HG03575 (cell line): ENCODE data around the gene USP22.
"Not testable (repeated sequence)": the region's sequence is repeated elsewhere in the genome, so short reads cannot be mapped to it uniquely, and the experiment has no call there.

Source experiments
- ATAC-seq: cut with Tn5 transposase; IDR thresholded peaks from one replicate; pipeline ENCODE4 v1.9.1; 2021; ENCODE audit not compliant: unreplicated experiment, insufficient number of reproducible peaks, low FRiP score; ENCODE audit errors: extremely low read depth

USP22 gene

DNA sequence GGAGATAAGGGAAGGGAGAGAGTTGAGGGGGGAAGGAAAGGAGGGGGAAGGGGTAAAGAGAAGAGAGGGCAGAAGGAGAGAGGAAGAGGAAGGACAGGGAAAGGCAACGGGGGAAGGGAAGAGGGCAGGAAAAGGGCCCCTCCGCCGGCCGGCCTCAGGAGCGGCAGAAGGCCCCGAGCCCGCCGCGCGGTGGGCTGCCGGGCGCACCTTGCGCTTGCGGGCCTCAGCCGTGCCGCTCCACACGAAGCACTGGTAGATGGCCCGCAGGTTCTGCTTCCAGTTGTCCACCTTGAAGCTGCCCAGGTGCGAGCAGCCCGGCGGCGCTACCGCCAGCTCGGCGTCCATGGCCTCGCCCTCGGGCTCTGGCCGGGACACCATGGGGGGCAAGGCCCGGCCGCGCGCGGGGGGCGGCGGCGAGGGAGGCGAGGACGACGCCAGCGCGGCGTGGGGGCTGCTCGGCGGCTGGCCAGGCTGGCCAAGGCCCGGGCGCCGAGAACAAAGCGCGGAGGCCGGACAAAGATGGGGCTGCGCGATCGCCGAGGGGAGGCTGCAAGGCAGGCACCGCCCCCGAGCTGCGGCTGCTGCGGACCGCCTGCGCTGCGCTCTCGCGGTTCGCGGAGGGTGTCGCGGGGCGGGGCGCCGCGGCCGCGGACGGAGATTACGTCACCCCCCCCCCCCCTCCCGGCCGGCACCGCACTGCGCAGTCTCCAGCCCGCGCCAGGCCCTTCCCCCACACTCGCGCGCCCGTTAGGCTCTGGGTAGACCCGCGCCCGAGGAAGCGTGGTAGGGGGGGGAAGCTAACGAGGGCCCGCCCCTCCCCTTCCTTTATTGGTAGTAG is at the start of gene USP22:
Gene USP22 (minus strand): TSS at position 554 of the 838 bp plus-strand sequence. CDS start 176 bp downstream, at position 378.
- ATAC-seq = peak; percentile 23

DNA sequence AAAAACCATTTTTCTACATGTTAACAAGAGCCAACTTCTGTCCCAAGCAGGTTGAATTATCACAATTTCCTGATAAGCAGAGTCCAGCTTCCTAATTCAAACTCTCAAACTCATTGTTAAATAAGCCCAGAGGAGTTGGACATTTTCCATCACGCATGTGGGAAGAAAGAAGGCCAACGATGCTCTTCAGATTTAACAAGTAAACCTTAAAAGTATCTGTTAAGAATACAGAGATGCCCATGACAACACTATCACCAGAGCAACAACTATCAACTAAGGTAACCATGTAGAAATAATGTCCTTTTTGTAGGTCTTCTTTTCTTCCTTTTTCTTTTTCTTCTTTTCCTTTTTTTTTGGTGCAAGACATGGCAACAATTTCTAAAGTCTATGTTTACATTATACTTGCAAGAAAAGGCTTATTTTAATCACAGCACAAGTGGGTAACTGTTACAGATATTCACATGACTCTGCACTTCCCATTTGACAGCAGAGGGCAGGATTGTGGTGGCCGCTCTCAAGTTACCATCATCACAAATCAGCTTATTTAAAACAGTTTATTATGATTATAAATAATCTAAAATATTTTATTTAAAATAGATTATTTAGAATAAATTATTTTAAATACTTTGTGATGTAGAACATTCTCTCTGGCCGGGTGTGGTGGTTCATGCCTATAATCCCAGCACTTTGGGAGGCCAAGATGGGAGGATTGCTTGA is 48.2 kb upstream of the USP22 start:
- no peak for ATAC-seq

DNA sequence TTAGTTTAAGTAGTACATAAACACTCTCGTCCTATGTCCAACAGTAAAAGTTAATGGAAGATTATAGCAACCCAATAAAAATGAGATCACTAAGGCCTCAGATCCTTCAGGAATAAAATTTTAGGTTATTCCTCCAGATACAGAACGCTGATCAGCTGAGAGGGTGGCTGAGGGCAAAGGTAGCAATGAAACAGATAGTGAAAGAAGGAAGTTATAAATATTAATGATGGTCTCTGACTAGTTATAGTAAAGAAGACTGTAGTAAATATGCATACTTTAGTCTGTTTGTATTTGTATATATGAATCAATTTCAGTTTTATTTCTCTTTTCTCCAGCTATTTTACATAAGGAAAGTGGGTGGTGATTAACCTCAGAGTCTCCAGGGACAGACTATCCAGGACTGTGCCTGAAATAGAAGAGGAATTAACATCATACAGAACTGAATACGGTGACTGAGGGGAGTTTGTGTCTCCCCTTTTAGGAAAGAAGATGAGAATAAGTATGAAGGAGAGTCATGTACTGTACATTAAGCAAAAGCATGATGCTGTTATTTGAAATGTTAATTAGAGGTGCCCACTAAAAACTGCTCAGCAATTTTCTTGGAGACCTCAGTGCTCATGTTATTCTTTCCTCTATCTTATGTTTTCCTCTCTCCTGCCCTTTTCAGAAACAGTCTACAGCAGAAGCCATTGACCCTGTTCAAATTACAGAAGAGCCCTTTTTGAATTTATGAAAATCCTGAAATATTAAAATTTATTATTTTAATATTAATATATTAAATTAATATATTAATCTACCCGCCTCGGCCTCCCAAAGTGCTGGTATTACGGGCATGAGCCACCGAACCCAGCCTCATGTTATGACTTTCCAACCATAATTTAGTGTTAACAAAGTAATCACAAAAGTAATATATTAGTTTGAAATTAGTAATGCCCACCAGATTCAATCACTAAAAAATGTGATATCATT is 47.4 kb upstream of the USP22 start:
- no peak for ATAC-seq

DNA sequence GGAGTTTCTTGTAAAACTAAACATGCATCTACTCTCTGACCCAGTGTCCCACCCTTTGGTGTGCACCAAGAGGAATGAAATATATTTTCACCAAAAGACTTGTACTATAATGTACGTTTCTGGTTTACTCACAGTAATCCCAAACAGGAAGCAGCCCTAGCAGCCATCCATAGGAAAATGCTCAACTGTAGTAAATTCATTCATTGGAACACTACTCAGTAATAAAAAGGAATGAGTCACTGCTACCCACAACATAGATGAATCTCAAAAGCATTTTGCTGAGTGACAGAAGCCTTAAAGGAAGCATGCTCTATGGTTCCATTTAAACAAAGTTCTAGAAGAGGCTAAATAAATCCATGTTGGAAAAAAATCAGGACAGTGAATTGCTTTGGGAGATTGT is 46.3 kb upstream of the USP22 start:
- no peak for ATAC-seq

DNA sequence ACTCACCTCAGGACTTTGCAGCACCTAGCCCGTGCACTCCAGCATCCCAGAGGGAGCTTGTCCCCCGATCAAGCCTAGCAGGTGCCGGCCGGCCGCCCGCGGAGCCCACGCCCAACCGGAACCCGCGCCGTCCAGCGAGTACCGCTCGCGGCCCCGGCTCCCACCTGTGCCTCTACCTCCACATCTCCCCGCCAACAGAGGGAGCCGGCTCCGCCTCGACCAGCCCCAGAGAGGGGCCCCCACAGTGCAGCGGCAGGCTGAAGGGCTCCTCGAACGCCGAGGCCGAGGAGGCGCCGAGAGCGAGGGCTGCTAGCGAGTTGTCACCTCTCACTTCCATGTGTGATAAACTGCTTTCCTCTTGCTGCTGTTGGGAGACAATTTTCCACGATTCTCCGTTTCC is 42.9 kb upstream of the USP22 start:
- no peak for ATAC-seq

DNA sequence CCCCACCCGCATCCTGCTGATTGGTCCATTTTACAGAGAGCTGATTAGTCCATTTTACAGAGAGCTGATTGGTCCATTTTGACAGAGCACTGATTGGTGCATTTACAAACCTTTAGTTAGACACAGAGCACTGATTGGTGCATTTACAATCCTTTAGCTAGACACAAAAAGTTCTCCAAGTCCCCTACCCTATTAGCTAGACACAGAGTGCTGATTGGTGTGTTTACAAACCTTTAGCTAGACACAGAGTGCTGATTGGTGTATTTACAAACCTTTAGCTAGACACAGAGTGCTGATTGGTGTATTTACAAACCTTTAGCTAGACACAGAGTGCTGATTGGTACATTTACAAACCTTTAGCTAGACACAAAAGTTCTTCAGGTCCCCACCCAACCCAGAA is 42.5 kb upstream of the USP22 start:
- not testable (repeated sequence) for ATAC-seq

DNA sequence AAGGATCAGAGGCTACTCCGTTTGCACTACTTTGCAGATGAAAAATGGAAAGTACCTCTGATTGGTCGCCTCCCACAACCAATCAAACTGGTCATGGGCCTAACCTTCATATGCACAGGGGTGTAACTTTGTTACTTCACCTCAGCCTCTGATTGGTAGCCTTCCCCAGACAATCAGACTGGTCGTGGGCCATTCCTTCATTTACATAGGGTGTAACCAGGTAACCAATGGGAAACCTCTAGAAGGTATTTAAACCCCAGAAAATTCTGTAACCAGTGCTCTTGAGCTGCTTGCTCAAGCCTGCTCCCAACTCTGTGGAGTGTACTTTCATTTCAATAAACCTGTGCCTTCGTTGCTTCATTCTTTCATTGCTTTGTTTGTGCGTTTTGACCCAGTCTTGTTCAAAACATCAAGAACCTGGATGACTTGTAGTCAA is 39.2 kb upstream of the USP22 start:
- no peak for ATAC-seq

DNA sequence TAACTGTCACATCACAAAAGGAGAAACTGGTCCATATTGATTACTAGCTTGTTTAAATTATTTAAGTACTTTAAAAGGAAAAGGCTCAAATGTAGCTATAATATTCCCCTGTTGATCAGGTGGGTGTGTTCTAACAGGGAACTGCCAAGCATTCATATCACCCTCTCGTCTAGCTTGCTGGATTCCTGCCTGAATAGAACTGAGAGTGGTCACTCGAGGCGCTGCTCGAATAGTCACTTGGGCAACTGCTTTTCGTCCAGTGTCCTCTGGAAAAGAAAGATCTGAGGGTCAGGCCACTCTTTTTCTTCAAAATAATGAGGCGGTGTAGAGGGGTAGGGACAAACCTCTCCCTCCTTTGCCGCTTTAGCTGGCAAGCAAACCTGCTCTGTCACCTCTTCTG is 36.4 kb upstream of the USP22 start:
- ATAC-seq = no peak

DNA sequence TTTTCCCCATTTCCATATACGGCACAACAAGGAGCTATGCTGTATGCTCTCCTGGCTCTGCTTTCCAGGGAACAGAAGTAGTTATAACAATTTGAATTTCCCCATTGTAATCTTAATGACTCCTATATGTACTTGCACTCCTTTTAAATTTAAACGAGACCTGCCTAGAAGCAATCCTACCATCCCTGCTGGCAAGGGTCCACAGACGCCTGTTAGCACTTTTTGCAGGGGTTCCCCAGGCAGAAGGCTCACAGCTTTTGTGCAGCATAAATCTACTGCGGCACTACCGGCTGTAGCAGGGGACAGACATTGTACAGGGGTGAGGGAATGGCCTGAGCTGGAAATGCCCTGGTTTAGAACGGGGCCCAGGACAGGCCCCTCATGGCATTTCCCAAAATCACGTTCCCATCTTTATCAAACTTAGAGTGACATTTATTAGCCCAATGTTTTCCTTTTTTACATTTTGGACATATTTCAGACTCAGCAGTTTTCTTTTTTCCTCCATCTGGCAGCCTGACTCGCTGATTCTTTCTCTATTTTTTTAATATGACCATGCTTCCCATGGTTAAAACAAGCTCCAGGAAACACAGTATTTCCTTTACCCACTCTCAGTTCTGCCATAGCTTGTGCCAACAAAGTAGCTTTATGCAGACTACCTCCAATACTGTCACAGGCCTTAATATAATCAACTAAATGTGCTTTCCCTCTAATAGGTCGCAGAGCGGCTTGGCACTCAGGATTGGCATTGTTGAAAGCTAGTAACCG is 35.4 kb upstream of the USP22 start:
- ATAC-seq = no peak

DNA sequence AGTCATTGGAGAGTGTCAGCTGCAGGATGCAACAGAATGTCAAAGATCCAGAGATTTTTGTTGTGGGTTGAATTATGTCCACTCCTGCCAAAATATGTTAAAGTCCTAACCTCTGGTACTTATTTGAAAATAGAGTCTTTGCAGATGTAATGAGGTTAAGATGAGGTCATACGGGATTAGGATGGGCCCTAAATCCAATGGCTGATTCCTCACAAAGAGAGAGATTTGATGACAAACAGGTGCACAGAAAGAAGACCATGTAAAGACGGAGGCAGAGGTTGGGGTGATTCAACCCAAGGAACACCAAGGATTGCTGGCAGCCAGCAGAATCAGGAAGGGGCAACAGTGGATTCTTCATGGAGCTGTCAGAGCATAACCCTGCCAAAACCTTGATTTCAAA is 34.5 kb upstream of the USP22 start:
- ATAC-seq = no peak

DNA sequence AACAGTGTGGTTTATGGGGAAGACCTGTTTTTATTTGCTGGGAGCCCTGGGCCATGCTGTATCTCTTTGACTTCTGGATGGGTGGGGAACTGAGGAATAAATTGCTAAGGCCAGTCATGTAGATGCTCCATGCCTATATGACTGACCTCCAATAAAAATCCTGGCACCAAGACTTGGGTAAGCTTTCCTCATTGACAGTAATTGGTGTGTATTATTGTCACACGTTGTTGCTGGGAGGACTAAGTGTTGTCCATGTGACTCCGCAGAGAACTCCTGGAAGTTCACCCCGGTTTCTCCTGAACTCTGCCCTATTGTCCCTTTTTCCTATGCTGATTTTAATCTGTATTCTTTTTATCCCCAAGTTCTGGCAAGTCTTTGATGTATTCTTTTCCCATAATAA is 33.4 kb upstream of the USP22 start:
- no peak for ATAC-seq

DNA sequence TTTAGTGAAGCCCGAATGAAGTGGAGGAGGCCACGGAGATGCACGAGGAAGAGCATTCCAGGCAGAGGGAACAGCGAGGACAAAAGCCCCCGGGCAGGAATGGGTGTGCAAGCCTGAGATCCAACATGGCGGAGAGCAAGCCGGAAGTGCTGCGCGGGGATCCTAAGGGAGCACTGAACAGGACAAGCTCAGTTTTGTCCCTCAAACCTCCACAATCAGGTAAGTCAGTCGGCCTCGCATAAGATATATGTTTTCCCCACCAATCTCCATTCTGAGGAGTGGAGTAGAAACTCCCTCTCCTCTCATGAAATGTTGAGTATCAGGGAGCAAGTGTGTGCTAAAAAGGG is 32.9 kb upstream of the USP22 start:
- ATAC-seq = no peak

DNA sequence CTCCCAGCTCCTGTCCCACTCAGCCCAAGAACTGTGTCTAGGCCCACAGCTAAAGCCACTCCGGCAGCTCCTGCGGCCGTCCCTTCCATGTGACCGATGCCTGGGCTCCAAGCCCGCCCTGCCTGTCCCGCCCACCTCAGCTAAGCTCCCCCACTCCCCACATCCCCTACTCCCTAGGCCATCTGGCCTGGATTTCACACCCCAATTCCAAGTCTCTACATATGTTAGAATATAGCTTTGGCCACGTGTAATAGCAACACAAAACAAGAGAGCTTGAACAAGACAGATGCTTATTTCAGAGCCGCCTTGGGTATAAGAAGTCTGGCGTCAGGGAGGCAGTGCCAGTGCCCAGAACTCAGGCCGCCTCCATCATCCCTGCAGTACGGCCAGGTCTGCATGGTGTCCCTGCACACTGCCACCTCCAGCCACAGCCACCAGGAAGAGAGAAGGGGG is 30.0 kb upstream of the USP22 start:
- ATAC-seq = no peak

DNA sequence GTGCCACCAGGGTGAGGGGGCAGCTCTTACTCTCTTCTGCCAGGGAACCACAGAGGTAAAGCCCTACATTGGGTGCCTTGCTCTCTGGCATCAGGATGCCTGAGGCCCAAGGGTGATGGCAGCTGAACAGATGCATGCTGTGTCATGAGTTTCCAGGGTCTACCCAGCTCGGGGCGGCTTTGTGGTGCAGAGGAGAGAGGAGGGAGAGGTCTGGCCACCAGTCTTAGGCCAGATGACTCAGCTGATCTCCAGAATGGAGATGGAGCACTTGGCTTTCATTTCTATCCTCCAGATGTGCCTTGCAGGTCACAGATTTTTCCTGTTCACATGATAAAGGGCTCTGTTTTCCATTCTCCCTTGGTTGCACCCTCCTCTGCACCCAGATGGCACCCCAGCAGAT is 23.6 kb upstream of the USP22 start:
- no peak for ATAC-seq

DNA sequence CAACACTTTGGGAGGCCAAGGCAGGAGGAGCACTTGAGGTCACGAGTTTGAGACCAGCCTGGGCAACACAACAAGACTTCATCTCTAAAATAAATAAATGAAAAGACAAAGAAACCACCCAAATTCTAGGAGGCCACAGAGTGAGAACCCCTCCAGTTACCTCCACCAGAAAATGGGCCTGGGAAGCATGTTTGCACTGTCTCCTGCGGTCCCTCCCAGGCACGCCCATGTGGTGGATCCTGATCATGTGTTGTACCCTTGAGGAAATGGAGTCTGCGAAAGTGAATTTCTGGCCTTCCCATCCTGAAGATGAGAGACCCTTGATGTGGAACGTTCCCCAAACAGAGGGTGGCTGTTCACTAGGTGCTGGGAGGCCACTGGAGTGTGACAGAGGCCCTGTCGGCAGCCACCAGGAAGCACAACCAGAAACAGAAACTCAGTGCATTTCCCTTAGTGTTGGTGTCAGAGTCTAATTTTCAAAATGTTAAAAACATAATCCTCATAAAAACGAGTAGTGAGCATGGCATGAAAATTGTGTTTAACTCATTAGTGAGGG is 19.2 kb upstream of the USP22 start:
- no peak for ATAC-seq

DNA sequence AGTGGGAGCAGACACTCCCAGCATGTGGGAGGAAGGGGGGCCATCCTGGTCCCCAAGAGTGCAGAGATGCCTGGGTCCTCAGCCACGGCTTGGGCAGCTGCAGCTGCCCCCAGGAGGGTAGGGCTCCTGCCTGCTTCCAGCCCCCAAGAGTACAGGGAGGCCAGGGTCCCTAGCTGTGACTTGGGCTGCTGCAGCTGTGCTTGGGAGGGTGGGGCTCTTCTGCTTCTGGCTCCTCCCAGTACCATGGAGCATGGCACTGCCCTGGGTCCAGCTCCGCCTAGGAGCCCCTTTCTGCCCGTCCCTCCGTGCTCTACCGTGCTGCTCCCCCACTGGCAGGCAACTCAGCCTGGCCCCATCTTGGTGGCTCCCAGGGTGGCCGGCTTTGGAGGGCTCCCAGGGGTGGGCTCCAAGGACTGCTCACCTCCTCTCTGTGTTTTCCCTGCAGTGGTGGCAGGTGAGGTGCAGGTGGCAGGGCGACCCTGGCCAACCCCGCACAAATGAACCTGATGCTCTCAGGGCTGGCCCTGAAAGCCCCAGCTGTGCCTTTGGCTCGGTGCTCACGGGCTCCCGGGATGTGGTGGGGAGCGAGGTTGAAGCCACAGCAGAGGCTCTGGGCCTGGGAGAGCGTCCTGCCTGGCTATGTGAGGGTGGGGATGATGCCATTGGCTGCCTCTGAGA is 18.5 kb upstream of the USP22 start:
- no peak for ATAC-seq

DNA sequence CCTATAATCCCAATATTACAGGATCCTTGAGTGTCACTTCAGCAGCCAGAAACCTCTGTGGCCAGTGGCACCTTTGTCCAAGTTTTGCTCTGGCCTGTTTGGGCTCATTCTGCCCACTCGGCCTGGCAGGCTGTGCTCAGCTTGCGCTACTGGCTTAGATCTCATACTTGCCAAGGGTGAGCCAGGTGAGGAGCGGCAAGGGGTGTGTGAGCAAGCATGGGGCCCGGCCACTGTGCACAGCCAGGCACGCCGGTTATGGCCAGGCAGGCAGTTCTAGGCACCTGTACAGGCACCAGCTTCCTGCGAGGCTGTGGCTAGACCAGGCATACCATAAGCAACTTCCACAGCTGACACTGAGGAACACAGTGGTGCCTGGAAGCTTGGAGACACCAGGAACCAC is 16.9 kb upstream of the USP22 start:
- no peak for ATAC-seq
